ENCODE results near the gene PARD3B.

DNA sequence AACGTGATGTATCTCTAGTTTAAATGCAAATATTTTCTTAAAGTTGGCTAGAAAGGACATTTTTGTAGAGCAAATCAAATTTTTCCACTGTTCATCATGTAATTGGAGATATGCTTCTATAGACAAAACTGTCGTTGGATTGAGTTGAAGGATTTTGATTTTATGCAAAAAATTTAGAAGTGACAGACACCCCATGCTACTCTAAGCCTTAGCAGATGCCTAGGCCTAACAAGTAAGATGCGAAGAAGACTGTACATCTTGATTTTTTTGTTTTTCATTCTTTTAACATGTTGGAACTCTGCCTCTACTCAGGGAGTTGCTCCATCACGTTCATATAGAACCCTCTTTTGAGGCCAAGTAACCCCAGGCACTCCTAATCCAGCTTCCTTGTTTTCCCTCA is 331.0 kb downstream of the PARD3B start:
- TF ChIP-seq, protein P1, sequence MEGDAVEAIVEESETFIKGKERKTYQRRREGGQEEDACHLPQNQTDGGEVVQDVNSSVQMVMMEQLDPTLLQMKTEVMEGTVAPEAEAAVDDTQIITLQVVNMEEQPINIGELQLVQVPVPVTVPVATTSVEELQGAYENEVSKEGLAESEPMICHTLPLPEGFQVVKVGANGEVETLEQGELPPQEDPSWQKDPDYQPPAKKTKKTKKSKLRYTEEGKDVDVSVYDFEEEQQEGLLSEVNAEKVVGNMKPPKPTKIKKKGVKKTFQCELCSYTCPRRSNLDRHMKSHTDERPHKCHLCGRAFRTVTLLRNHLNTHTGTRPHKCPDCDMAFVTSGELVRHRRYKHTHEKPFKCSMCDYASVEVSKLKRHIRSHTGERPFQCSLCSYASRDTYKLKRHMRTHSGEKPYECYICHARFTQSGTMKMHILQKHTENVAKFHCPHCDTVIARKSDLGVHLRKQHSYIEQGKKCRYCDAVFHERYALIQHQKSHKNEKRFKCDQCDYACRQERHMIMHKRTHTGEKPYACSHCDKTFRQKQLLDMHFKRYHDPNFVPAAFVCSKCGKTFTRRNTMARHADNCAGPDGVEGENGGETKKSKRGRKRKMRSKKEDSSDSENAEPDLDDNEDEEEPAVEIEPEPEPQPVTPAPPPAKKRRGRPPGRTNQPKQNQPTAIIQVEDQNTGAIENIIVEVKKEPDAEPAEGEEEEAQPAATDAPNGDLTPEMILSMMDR (conservative IDR thresholded peaks at IDR 0.05; ENCODE audit: low read depth, low read length): no peak
- TF ChIP-seq EZH2phosphoT487 (IDR thresholded peaks at IDR 0.05; ENCODE audit: borderline replicate concordance, low read length) (no peak), EZH2 (IDR thresholded peaks at IDR 0.05; ENCODE audit: low read length, unreplicated experiment) (no peak)

Measured in PC-3 (cell line).